RWPE1 (cell line): ENCODE results near the gene FAM78B.

Source experiments
- CTCF ChIA-PET: fragments of 350-600 bp; sonication (Branson Sonifier 250); formaldehyde crosslinking; extraction: SDS; loops from one replicate; lab custom pipeline; 2021; lab: Yijun Ruan, JAX
- POLR2A ChIA-PET: fragments of 400-600 bp; formaldehyde crosslinking; extraction: SDS; loops from one replicate; lab custom pipeline; 2020; ENCODE audit warnings: antibody characterized with exemption; ENCODE audit not compliant: low non-redundant PET; lab: Yijun Ruan, JAX
- DNase-seq: peaks from one replicate; pipeline ENCODE4 v3.0.0; 2012; ENCODE audit warnings: low spot score
- H3K27ac ChIP-seq: fragments of 450-650 bp; 2 replicates; pipeline ENCODE4 v1.5.1; 2017
- CTCF ChIP-seq: fragments of 450-650 bp; conservative IDR thresholded peaks from 2 replicates; pipeline ENCODE4 v1.5.1; 2017; ENCODE audit warnings: low read depth, mild to moderate bottlenecking

The FAM78B gene

GRCh38 chr1:166133276-166133841 is 33.4 kb downstream of the FAM78B start:
- POLR2A ChIA-PET, result no interaction called here
- no peak for TF ChIP-seq CTCF
- no peak for DNase-seq
- CTCF ChIA-PET, result interaction anchor here (0.6 kb wide), 1 partner anchor 388 kb away, joined by 3 read pairs; no protein-coding TSS in a partner anchor
- H3K27ac ChIP-seq, result no peak overlapping the region

GRCh38 chr1:166132496-166132895 is 34.3 kb downstream of the FAM78B start:
- ChIA-PET POLR2A (no interaction called here), CTCF (interaction anchor here (0.6 kb wide), 1 partner anchor 387 kb away, joined by 3 read pairs; no protein-coding TSS in a partner anchor)
- no peak overlapping the region for H3K27ac ChIP-seq
- TF ChIP-seq CTCF, result no peak
- no peak for DNase-seq

GRCh38 chr1:166129006-166129405 is 37.8 kb downstream of the FAM78B start:
- DNase-seq, result no peak
- ChIA-PET POLR2A (no interaction called here), CTCF (no interaction called here)
- TF ChIP-seq CTCF, result no peak
- no peak overlapping the region for H3K27ac ChIP-seq

GRCh38 chr1:166128195-166128594 is 38.6 kb downstream of the FAM78B start:
- CTCF ChIA-PET, result no interaction called here

GRCh38 chr1:166127003-166127402 is 39.8 kb downstream of the FAM78B start:
- ChIA-PET CTCF (no interaction called here), POLR2A (no interaction called here)
- no peak for DNase-seq
- no peak overlapping the region for H3K27ac ChIP-seq
- no peak for TF ChIP-seq CTCF

More at GRCh38 chr1:166128195-166128594, 38.6 kb downstream of the FAM78B start:
- DNase-seq, result no peak
- no peak overlapping the region for H3K27ac ChIP-seq
- POLR2A ChIA-PET, result no interaction called here
- no peak for TF ChIP-seq CTCF

- H3K27ac ChIP-seq, result no peak overlapping the region
- no peak for DNase-seq
- ChIA-PET CTCF (no interaction called here), POLR2A (no interaction called here)
- no peak for TF ChIP-seq CTCF
These were observed 43.8 kb downstream of the FAM78B start for GRCh38 chr1:166122873-166123466.
